Measurements from ENCODE around the gene PRR18.

PRR18 gene

DNA sequence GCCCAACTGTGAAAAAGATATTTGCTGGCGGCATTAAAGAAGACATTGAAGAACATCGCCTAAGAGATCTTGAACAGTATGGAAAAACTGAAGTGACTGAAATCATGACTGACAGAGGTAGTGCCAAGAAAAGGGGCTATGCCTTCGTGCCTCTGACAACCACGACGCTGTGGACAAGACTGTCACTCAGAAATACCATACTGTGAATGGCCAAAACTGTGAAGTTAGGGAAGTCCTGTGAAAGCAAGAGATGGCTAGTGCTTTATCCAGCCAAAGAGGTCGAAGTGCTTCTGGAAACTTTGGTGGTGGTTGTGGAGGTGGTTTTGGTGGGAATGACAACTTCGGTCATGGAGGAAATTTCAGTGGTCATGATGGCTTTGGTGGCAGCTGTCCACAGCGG lies 26.7 kb upstream of the PRR18 start:
- DNase-seq (ENCODE audit: low read depth in 2 of 3, low spot score in 1 of 3), result no peak

DNA sequence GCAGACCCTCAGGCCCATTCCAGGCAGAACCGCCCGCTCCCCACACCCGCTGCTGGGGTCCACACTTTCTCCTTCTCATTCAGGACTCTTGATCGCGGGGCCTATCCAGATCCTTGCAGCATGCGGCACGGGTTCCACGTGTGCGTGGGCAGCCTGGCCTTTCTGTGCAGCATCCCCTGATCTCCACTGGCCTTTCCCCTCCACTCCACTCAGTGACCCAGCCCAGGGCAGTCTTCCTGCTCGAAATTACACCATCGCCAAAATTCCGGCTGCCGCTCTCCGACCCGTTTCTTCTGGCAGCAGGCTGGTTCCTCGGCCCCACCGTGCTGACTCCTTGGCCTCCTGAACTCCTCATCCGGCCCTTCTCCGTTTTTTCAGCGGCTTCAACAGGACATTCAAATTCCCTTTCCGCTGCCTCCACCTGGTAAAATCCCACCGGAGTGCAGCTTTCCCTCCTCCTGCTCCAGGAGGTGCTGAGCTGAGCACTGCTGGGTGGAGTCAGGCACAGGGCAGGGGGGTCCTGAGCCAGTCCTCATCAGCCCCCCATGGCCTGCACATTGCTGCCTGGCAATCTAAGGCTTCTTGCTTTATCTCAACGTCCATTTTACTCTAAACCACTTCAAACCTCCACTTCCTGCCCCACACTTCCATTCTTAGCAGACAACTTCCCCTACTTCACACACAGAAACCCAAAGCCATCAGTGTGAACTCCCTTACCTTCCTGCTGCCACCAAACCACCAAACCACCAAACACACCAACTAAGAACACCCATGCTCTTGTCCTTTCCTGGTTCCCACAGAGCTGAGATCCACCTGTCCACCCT lies 25.2 kb upstream of the PRR18 start:
- no peak for DNase-seq (ENCODE audit: low read depth in 2 of 3, low spot score in 1 of 3)

DNA sequence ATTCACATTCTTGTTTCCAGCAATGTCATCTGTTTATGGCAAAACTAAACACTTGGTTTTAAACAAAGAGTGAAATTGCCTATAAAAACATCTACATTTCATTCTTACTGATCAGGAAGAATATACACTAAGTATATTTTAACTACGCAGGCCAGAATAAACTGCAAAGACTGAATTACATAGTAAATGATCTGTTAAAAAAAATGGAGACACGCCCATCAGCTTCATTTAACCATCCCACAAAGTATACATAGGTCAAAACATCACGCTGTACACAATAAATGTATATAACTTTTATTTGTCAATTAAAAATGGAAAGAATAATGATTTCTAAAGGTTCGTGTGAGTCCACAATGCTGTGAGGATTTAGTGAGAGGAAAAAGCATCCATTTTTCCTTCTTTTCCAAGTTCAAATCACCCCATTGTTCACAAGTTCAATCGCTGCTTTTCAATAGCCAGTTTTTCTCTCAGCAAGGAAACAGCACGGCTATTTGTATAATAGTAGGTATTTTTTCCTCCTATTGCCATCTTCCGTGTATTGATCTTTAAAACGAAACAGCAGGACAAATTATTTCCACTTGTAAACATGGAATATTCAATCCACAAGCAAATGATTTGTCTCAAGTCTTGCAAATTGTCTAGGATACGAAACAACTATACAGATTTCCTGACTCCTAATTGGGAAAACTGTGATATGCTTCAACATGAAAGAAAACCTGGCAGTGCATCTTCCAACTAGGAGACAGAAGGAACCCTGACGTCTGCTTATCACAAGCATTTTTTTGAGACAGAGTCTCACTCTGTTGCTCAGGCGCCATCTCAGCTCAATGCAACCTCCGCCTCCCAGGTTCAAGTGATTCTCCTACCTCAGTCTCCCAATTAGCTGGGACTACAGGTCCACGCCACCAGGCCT lies 23.6 kb upstream of the PRR18 start:
- no peak for DNase-seq (ENCODE audit: low read depth in 2 of 3, low spot score in 1 of 3)

DNA sequence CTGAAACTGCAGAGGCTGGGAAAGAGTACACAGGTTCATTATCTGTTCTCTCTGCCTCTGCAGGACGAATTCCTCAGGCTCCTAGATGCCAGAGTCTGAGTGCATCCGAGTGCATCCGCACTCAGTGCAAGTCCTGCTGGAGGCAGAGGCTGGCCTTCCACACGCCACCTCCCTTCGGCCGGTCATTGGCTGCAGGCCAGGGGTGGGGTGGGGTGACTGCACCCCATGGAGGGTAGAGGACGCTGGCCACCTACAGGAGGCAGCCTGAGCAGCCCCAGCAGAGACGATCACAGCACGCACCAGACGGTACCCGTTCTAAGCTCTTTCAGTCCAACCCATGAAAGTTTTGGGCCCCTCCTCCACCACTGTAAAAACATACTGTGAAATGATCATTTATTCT lies 22.4 kb upstream of the PRR18 start:
- no peak for DNase-seq (ENCODE audit: low read depth in 2 of 3, low spot score in 1 of 3)

DNA sequence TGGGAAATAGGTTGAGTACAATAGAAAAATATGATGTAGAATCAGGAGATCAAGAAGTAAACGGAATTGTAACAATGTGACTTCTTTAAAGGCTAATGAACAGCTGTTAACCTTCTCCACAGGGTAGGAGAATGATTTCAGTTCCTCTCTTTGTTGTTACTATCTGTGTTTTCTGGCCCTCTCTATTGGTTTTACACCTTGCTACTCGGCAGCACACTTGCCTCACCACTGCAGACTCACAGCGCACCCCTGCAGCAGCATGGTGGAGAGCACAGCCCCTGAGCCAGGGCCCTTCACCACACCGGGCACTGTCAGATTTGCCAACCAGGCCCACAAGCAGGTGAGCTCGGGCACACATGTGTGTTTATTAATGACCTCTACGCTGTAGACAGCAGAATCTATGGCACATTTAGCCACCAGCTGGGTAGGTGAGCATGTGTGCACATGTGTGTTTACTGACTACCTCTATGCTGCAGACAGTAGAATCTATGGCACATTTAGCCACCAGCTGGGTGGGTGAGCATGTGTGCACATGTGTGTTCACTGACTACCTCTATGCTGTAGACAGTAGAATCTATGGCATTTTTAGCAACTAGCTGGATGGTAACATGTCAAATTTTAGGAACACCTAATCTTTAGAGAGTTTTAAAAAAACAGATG lies 17.3 kb upstream of the PRR18 start:
- no peak for DNase-seq (ENCODE audit: low read depth in 2 of 3, low spot score in 1 of 3)

DNA sequence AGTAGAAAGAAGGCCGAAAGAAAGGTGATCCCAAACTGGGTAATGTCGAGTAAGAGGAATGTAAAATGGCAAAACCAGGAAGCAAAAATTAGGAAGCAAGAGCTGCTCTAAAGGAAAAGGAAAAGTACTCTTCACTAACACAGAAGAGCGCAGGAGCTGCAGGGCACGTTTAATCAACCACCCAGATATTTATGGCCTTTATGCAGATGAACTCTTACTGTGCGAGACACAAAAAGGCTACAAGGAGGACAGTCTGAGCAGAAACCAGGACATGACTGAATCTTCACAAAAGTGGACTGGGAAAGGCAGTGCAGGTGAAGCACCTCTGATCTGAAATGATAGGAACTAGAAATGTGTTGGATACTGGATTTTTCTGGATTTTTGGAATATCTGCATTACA lies 15.2 kb upstream of the PRR18 start:
- DNase-seq (ENCODE audit: low read depth in 2 of 3, low spot score in 1 of 3), result no peak

DNA sequence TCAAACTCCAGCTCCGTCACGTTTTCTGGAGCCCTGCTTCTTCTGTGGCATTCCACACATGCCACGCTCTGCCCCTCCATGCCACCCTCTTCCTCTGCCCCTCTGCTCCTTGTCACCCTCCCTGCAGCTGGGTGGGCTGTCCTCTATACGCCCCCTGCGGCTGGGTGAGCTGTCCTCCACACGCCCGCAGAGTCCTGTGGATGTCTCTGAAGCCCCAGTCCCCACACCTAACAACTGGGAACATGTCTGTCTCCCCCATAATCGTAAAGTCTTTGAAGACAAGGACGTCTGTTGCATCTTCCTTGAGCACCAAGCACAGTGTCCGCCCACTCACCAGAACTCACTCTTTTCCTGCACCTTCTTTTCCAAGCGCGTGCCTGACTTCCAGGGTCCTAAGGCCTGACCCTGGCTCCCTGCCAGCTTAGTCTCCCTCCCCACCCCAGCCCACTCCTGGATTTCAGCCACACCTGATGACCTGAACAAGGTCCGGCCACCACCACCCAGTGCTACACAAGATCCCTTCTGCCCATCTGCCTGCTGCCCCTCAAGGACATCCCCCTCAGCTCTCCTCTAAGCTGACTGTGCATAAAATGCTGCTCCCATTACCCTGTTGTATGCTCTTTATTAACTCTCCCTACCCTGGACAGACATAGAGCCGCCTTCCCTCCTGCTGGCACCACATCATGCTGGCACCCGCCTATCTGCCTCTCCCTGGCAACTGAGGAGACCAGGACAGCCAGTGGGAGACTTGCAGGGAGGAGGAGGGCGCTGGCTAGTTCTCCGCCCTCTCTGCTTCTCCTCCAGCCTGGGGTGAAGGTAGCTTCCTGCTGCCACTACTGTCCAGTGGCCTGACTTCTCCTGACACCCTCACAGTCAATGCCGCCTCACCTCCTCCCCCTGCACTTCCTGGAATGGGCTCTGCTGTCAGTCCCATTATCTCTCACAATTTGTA lies 10.7 kb upstream of the PRR18 start:
- no peak for DNase-seq (ENCODE audit: low read depth in 2 of 3, low spot score in 1 of 3)

DNA sequence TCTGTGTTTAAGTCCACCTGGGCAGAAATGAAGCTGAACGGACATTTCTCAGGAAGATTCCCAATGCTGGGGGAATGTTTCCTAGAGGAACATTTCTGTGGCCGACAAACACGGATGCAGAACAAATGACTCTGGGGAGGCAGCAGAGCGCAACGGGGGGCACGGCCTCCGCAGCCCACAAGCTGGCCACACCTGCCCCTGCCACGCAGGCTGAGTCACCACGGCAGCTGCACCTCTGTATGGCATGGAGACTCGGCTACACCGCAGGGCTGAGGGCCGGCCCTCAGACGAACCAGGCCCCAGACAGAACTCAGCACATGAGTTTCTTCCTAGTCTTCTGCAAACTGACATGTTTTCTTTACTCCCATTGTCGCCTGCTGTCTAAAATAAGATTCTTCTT lies 10.0 kb upstream of the PRR18 start:
- DNase-seq (ENCODE audit: low read depth in 2 of 3, low spot score in 1 of 3), result no peak

DNA sequence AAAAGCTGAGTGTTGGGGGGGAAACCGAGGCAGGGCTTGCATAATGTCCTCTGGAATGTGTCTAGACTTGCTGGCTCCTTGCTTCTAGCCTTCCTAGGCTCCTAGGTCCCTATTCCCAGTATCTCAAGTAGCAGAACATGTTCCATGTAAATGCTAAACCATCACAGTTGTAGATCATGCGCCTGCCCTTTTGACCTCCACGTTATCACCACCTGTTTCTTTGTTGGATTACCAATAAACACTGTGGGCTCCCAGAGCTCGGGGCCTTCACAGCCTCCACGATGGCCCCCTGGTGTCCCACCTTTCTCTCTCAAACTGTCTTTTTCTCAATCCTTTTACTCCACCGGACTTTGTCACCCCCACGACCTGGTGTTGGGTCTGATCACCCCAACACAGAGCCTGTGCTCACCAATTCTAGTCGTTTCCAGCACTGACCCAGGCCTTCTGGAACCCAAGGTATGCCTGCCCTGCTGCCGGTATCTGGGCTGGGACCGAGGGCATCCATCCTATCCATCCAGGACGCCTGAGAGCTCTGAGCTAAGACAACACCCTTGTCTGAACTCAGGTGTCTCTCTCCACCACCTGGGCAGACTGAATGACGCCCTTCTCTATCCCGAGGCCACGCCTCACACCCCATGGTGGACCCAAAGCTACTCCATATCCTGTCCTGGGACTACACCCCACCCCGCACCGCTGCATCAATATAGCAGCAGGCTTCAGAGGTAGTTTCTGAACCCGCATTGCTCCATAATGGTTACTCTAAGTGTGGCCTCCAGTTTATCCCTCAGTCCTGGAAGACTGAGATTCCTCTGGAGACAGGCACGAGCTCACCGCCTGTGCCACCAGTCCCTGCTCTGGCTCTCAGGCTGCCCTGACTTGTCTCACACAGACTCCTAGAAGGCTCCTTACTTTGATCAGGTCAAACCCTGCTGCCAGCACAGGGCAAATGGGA lies 9.3 kb upstream of the PRR18 start:
- no peak for DNase-seq (ENCODE audit: low read depth in 2 of 3, low spot score in 1 of 3)

DNA sequence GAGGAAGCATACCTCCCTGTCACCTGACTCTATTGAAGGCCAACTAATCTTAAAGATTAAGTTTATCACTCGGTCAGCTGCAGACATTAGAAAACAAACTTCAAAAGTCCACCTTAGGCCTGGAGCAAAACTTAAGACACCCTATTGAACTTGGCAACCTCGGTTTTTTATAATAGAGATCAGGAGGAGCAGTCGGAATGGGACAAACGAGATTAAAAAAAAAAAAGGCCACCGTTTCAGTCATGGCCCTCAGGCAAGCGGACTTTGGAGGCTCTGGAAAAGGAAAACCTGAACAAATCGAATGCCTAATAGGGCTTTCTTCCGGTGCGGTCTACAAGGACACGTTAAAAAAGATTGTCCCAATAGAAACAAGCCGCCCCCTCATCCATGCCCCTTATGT lies 7.2 kb upstream of the PRR18 start:
- no peak for DNase-seq (ENCODE audit: low read depth in 2 of 3, low spot score in 1 of 3)

DNA sequence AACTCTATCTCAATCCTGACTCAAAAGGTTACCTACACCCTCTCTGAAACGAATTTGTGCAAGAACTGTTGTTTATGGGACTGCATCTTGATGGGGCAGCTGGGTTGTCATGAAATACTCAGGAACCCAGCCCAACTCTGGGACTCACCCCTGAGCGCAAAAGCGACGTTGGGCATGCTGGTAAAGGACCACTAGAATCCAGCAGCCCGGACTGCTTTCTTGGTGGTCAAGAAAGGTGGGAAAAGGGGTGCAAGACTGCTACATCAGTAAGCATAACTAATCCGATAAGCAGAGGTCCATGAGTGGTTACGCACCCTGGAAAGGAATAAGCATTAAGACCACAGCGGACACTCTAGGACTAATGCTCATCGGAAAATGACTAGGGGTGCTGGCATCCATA lies 6.3 kb upstream of the PRR18 start:
- no peak for DNase-seq (ENCODE audit: low read depth in 2 of 3, low spot score in 1 of 3)

DNA sequence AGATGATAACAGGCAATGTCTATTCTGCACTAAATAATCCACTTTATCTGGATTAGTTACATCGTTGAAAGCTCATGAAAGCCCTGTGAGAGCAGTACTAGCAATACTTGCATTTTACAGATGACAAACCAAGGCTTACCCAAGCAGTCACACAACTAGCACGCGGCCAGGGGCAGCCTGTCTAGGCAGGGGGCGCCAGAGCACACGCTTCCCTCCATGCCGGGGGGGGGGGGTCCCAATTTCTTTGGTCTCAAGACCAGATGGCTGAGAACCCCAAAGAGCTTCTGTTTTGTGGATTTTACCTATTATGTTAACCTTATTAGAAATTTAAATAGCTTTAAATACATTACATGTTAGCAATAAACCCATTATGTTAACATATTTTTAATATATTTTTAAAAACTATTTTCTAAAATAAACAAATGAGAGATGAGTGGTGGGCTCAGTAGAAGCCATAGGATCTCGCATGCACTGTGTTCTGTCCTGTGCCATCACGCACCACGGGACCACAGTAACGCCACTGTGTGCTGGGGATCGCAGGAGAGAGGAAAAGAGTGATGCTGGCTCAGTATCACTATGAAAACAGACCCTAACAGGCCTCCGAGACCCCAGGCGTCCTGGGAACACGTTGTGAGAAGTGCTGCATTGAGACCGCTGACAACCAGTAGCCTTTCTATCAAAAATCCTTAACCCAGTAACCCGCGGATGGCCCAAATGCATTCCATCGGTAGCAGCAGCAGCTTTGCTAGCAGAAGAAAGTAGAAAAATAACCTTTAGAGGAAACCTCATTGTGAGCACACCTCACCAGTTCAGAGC lies 5.3 kb upstream of the PRR18 start:
- peak in 2 of 3 donors; percentile 32 to 42 for DNase-seq (ENCODE audit: low read depth in 2 of 3, low spot score in 1 of 3)

DNA sequence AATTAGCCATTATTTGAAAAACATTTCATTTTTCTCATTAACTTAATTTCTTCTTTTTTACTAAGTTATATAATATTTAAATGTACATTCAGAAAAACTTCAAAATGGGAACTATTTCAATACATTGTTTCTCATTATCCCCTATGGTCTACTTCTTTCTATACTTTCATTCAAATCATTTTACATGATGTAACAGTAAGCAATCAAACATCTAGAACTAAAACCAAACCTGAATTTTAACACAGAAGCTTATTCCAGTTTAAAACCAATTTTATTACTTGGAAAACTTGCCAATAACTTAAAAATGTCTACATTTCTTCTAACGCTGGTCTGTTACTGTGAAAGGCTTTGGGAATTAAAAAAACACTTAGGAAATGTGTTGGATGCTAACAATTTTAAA lies 4.6 kb upstream of the PRR18 start:
- DNase-seq (ENCODE audit: low read depth in 2 of 3, low spot score in 1 of 3), result no peak

DNA sequence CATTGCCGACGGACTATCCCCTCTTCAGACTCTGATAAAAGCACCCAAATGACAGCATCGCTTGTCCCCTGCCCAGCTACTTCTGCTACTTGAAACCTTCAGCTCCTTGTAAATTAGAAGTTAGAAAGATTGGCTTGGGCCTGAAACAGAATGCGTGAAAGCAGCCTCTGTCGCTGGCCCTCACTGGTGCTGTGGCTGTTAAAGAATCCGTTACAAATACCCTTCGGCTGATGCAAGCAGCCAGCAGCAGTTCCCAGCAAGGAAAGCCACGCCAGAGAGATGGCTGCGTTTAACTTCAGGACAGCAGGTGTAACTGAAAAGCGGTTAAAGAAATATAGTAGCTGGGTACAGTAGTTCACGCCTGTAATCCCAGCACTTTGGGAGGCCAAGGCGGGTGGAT lies 2.4 kb upstream of the PRR18 start:
- DNase-seq (ENCODE audit: low read depth in 2 of 3, low spot score in 1 of 3), result no peak

DNA sequence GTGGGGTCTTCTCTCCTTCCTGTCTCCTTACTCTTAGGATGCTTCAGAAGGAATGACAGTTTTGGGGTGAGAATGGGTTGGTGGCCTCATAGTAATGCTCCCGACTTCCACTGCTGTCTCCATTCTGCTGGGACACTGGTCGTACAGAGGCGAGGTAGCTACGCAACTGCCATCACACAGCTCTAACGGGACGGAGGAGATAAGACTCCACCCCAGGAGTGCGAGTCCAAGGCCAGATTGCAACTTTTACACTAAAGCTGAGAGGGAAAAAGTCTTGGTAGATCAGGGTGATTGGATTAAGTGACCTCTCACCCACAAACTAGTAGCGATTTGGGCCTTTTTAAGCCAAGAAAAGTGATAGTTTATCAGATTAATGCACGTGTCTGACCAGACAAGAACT lies 1.8 kb upstream of the PRR18 start:
- DNase-seq (ENCODE audit: low read depth in 2 of 3, low spot score in 1 of 3), result no peak

DNA sequence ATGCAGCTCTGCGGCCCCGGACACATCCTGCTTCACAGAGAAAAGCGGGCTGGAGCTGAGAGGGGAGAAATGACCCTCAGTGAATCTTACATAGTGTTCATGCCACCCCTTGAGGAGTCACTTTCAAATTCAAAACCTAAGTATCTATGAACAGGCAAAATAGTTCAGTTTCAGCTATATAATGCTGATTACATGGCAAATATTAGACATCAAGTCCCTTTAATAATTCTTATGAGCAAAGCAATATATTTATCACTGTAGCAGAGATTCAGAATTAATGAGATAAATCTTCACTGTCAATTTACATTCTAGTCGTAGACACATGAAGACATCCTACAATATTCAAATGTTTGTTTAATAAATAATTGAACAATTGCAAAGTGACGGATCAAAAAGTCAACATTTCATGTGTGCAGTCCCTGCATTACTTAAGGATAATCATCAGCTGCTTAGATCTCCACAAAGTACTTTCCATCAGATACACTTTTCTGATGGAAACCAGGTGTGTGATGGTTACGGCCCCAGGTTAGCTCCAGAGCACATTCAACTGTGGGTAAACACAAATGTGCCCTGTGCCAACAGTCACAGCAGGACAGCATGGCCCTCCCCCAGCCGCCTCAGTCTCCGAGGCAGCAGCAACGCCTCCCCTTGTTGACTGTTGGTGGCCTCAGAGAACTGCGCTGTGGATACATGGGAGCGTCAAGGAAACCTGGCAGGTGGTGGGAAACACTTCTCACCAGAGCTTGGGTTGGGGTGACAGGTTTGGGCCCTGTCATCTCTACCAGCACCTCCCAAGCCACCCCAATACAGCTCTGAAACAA lies 787 bp upstream of the PRR18 start:
- no peak for DNase-seq (ENCODE audit: low read depth in 2 of 3, low spot score in 1 of 3)

DNA sequence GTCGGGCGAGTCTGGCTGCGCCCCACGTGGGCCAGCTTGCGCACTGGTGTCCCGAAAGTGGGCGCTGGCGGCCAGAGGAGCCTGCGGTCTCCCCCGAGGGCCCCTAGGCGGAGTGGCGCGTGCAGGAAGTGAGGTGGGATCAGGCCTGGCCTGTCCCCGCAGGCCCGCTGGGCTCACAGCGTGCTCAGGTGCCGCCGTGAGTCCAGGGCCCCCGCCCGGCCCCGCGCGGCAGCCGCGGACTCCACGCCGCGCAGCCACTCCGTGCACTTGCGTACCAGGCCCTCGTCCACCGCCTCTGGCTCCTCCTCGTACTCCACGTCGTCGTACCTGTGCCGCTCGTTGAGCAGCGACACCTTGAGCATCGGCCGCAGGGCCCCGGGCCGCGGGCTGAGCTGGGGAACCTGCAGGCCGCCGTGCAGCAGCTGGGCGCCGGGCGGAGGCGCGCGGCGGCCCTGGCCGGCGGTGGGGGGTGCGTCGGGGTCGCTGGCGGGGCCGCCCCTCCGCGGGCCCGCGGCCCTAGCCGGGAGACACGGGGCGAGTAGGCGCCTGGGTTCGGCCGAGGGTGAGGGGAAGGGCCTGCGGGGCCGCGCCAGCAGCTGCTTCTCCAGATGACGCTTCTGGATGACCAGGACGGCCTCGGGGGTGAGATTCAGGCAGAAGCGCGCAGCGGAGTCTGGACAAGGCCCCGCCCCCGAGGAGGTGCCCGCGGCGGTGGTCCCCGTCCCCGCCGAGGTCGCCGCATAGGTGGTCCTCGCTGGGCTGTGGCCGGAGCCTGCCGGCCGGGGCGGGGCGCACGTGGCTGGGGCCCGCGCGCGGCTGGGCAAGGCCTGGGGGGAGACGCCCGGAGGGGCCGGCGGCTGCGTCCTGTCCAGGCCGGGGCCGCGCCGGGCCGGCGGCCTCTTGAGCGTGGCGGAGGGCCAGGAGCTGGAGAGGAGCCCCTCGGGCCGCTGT lies 835 bp downstream of the PRR18 start:
- no peak for DNase-seq (ENCODE audit: low read depth in 2 of 3, low spot score in 1 of 3)
